H1 (cell line): ENCODE measurements around the gene MAP3K1. TPM values are rescaled to one million over a fixed set of nuclear protein-coding genes. Genes with fewer than 3 reads are reported as not detected.
A peak's percentile ranks its signal among the peaks of the same experiment; 100 is the strongest.

Source experiments
- HDAC2 ChIP-seq, 2 experiments: fragments of 300-600 bp in 1 of 2; sonication (generic) in 1 of 2; IDR thresholded peaks; 2 replicates each; pipeline ENCODE4 v1.6.1; 2011 to 2012; ENCODE audit warnings: low read depth in 2 of 2, low read length in 2 of 2, mild to moderate bottlenecking in 2 of 2, moderate library complexity in 2 of 2, borderline replicate concordance in 1 of 2, inconsistent platforms in 1 of 2
- POU5F1 ChIP-seq: IDR thresholded peaks from 2 replicates; pipeline ENCODE4 v1.6.1; 2011; ENCODE audit warnings: low read depth, mild to moderate bottlenecking, low read length, moderate library complexity
- SP4 ChIP-seq: IDR thresholded peaks from 2 replicates; pipeline ENCODE4 v1.6.1; 2012; ENCODE audit warnings: low read length, inconsistent platforms
- polyA plus RNA-seq, 7 experiments: library from polyadenylated mRNA; depleted of rRNA in 3 of 7; stranded (reverse) in 5 of 7; unstranded in 2 of 7; fragments of >200 nt in 5 of 7; fragments of 200-250 nt in 2 of 7; gene quantifications; 1 replicate in 5 of 7; 2 replicates in 1 of 7; 4 replicates in 1 of 7; pipeline versions ENCODE4 v1.2.1 to v1.2.3, GENCODE V29; 2011 to 2013; ENCODE audit warnings: missing spikeins in 2 of 7, mixed read lengths in 2 of 7
- total RNA-seq: library from RNA; stranded (reverse); fragmentation: NEBNext Ultra II Directional; extraction: Animal tissue kit (Norgen Biotek cat#: 25700); gene quantifications from 2 replicates; pipeline ENCODE4 v1.2.1, GENCODE V29; 2021
- TF ChIP-seq, protein P1 (sequence below), 3 experiments: IDR thresholded peaks; 1 replicate in 2 of 3; 2 replicates in 1 of 3; pipeline versions ENCODE4 v1.5.1 to v1.6.1; 2011; ENCODE audit warnings: low read length in 3 of 3, mild to moderate bottlenecking in 3 of 3, inconsistent platforms in 2 of 3, low read depth in 1 of 3, moderate library complexity in 1 of 3; ENCODE audit not compliant: insufficient read depth in 1 of 3; ENCODE audit errors: control extremely low read depth in 1 of 3

The MAP3K1 gene
- total and polyA plus RNA-seq, 2 of the 8 experiments (the other 6 are each of a cell fraction or from before 2014, with no cell fraction given): 3.9 to 11.8 TPM

DNA sequence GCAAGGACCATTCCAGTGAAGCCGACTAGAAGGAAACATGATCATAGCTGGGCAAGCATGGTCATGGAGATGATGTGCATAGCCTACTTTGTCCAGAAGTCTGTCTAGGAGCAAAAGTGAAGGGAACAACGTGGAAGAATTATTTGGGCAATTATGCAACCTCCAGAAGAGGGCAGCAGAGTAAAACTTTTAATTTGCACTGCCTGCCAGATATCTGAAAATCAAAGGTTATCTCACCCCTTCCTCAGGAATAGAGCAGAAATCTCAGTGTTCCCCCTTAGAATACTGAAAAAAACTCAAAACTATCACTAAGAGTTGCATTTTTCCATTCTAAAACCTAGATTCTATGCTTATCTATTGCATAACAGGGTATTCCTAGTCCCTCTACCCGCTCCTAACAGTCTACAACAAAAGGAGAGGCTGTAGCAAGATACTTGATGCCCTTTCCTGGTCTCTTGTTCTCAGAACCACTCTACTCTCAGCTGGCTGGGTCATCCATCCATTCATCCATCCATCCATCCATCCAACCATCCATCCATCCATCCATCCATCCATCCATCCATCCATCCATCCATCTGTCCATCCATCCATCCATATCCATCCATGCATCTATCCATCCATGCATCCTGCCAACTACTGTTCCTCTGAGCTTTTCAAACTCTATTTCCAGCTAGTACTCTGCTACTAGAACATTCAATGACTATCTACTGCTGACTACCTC, 85.7 kb downstream of the MAP3K1 start (continued):
- TF ChIP-seq, protein P1, sequence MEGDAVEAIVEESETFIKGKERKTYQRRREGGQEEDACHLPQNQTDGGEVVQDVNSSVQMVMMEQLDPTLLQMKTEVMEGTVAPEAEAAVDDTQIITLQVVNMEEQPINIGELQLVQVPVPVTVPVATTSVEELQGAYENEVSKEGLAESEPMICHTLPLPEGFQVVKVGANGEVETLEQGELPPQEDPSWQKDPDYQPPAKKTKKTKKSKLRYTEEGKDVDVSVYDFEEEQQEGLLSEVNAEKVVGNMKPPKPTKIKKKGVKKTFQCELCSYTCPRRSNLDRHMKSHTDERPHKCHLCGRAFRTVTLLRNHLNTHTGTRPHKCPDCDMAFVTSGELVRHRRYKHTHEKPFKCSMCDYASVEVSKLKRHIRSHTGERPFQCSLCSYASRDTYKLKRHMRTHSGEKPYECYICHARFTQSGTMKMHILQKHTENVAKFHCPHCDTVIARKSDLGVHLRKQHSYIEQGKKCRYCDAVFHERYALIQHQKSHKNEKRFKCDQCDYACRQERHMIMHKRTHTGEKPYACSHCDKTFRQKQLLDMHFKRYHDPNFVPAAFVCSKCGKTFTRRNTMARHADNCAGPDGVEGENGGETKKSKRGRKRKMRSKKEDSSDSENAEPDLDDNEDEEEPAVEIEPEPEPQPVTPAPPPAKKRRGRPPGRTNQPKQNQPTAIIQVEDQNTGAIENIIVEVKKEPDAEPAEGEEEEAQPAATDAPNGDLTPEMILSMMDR (IDR thresholded peaks at IDR 0.05; ENCODE audit: control extremely low read depth in 1 of 3, insufficient read depth in 1 of 3, low read depth in 1 of 3, low read length in 3 of 3): peak in 2 of 3 experiments; percentile 65 to 67; a peak in 3 of 4 replicates
- TF ChIP-seq POU5F1 (no peak), SP4 (no peak), HDAC2 (IDR thresholded peaks at IDR 0.05; ENCODE audit: borderline replicate concordance in 1 of 2, low read depth in 2 of 2, low read length in 2 of 2) (no peak)
